COR-L47 (cell line): ENCODE results near the gene ANAPC16.
"Not testable (repeated sequence)": the region's sequence is repeated elsewhere in the genome, so short reads cannot be mapped to it uniquely, and the experiment has no call there.

Experiments used
- DNase-seq: peaks from one replicate; lab custom pipeline; 2025; lab: John Stamatoyannopoulos, UW

The ANAPC16 gene

DNA sequence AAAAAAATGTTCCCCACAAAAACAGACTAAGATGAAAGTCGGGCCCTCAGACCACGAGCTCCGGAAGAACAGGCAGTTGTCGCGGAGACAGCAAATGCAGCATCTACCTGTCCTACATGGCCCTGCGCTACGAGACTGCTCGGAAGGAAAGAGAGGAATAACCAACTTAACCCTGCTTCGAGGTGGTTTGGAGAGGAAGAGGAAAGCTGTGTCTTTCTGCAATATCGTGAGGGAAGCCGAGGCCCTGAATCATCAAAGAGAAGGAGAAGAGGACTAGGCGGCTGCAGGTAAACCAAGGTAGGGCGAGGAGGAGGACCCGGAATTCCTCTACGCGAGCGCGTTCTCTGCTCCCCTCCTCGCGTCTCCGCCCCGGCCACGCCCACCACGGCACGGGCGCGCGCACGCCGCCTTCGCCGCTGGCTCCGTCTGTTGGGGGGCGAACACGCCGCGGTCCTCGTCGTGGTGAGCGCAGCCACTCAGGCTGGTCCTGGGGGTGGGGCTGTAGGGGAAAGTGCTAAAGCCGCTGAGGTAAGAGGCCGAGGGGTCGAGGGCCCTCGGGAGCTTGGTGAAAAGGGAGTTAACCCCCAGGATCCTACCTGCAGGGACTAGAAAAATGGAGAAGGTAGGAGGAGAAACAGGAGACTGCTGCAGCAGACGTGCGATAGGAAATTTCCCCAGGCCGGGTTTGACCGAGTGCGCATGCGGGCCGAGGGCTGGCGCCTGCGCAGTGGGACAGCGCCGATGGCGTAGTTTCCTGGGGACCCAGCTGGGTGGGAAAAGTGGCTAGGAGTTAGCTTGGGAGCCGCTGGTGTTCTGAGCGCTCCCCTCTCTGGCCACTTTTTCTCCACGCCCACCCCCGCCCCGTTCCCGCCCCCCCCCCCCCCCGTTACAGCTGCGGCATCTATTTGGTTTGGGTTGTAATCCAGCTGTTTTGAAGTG lies at the start of gene ANAPC16, which contains the start of gene ASCC1:
Gene ANAPC16 (plus strand): TSS at position 402 of the 939 bp plus-strand sequence. CDS start 7,903 bp downstream, outside the sequence.
Gene ASCC1 (minus strand): TSS at position 666 of the 939 bp plus-strand sequence. CDS start 2,978 bp downstream, outside the sequence.
- peak; percentile 64 for DNase-seq

DNA sequence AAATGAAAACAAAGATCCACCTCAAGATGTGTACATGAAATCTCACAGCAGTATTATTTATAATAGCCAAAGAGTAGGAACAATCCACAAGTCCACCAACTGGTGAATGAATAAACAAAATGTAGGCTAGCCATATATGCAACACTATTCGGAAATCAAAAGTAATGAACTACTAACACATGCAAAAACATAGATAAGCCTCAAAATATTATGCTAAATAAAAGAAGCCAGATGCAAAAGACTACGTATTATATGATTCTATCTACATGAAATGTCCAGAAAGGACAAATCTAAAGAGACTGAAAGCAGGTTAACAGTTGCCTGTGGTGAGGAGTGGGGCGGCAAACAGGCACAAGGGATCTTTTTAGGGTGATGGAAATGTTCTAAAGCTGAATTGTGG lies 48.7 kb upstream of the ANAPC16 start:
- DNase-seq: no peak

DNA sequence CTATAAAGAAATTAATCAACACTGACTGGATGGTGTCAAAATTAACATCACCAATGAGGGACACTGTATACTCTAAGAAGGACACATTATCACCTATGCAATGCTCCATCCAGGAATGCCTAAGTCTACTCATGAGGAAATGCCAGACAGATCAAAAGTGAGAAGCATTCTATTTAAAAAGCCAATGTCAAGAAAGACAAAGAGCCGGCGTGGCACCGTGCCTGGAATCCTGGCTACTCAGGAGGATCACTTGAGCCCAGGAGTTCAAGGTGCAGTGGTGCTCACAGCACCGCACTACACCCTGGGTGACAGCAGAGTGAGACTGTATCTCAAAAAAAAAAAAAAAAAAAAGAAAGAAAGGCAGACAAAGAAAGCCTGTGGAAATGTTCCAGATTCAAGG lies 45.5 kb upstream of the ANAPC16 start:
- no peak for DNase-seq

DNA sequence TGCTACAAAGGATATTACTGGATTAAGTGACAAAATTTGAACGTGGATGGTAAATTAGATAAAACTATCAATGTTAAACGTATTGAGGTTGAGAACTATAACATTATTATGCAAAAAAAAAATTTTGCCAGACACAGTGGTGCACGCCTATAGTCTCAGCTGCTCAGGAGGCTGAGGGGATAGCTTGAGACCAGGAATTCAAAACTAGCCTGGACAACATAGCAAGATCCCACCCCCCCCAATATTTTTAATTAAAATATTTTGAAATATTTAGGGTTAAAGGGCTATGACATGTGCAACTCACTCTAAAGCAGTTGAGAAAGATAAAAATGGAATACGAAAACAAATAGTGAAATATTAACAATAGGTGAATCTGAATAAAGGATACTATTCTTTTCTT lies 45.1 kb upstream of the ANAPC16 start:
- no peak for DNase-seq

DNA sequence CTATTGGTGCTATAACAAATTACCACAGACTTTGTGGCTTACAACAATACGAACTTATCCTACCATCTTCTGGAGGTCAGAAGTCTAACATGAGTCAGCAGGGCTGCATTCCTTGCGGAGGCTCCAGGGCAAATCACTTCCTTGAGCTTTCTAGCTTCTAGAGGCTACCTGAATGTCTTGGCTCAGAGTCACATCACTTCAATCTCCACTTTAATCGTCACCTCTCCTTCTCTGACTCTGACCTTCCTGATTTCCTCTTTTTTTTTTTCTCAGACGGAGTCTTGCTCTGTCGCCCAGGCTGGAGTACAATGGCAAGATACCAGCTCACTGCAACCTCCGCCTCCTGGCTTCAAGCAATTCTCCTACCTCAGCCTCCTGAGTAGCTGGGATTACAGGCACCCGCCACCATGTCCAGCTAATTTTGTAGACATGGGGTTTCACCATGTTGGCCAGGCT lies 44.6 kb upstream of the ANAPC16 start:
- no peak for DNase-seq

DNA sequence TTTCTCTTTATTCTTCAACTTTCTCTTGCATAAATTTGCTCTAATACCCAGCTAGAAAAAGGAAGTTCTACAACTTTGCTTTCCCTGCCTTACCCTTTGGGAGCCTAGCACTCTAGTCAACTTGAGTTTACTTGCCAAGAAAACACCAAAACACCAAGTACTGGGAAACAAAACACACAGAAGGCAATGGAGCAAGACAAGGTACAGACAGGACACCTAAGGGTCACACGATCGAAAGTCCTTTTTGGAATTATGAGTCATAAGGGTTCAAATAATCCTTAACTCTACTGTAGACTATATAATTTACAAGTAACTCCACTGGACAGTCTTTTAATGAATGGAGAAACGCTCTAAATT lies 42.6 kb upstream of the ANAPC16 start:
- no peak for DNase-seq

DNA sequence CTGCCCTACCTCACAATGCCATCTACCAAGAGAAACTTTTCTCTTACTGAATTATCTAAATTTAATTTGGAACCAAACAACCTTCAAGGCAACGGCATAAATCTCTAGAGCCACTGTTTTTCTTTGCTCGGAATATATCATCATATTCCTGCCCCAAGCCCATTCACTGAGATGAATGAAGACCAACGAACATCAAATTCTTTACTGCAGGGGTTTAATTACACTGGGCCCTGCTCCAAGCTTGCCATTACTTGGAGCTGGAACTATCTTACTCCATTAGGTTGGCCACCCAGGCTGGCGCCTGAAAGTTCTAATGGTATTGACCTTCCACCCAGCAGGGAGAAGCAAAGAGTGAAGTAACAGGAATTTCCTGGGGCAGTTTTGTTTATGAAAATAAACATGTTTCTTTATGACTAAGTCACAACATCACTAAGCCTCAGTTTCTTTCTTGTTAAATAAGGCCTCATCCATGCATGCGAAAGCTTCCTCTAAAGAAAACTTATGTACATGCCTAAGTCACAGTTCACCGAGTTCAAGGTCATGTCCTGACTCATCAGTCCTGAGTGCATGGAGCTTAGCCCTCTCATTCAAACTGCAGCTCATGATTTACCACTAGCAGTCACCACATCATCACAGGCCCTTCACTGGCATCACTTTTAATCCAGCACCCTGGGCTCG lies 42.1 kb upstream of the ANAPC16 start:
- DNase-seq: no peak

DNA sequence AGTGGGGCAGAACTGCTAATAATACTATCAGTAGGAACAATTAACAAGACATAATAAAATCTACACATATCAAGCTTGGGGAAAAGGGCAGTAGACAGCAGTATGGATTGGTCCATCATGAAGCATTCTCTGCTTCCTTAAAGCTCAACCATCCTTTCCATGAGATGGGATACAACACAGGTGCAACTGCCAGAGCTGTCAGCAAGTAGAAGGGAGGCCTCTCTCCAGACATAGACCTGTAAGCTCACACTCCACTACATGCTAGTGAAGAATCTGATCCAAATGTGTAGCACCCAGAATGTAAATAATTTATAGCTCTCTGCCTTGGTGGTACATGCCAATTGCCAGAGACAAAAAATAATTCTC lies 41.5 kb upstream of the ANAPC16 start:
- no peak for DNase-seq

DNA sequence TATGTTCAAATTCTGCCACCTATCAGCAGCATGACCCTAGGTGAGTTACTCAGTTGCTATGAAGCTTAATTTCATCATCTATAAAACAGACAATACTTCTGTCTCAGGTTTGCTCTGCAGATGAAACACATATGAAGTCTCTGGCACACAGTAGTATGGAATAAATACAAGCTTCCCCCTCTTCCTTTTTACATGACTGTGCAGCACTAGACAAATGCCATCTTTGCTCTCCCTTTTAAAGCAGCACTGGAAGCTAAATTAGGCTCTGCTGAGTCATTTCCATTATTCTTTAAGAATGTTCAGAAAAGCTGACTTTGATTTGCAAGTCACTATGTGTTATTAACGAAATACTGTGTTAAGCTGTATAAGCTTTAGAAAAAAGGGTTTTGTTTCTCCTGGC lies 40.7 kb upstream of the ANAPC16 start:
- DNase-seq: no peak

DNA sequence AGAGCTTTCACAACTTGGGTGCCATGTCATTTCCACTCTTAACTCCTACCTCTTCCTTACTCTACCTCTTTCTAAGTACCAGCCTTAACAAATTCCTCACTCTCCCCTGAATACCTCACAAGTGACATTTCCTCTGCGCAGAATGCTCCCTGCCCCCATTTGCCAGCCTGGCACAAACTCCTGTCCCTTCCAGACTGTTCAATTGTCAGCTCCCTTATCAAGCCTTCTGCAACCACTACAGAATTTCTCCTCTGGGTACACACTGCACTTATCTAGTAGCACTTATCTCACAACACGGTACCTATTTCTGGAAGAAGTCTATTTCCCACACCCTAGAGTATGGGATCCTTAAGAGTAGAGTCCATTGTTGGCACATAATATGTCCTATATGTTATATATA lies 39.1 kb upstream of the ANAPC16 start:
- no peak for DNase-seq

DNA sequence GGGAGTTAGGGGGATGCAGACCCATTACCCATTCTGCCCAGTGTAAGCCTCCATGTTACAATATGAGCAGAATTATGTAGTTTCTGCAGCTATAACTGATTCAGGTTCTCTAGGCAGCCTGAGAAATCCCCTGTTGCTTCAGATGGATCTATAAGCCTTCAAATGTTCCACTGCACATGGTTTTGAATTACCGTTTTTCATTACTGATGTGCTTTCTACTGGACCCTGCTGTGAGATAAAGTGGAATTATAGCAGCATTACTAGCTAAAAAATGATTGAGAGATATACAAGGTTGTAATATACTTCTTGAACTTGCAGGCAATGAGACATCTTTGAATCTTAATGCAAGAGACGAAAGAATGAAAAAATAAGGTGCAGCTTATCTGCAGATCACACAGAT lies 38.4 kb upstream of the ANAPC16 start:
- no peak for DNase-seq

DNA sequence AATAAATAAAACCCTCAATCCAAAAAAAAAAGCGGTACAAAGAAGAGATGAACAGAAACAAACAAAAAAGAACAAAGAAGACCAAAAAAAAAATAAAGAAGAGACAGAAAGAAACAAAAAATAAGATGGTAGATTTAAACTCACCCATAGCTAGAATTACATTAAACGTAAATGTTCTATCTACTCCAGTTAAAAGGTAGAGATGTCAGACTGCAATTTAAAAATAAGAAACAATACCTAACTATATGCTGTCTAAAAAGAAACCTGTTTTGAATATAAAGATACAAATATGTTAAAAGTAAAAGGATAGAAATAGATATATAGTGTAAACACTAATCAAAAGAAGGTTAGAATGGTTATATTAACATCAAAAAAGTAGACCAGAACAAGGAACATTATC lies 31.7 kb upstream of the ANAPC16 start:
- DNase-seq: no peak

DNA sequence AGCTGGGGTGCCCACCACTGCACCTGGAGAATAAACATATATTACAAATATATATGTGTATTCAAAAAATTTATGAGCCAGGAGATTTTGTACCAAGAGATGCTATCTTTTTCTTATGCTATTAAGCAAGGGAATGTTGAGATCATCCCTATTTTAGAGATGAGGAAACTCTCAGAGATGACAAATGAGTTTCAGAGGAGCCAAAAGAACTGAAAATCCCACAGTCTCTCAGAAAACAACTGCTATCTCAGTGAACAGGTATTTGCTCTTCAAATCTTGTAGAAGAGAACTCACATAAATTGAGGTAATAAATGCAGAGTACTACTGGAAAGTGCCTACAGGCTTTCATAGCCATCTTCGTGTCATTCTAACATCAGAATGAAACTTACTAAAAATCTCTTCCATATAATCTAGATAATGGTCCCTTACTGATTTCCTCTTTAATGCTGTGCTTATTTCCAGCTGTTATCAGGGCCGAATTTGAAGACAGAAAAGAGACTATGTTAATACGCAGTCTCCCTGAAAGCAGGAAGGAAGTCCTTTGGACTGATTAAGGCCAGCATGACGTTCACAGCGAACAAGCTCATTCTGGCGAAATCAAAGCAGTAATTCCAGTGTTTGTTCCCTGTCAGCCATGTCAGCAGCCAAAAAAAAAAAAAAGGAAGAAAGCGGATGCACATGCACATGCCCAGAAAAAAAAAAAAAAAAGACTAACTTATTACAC lies 29.4 kb upstream of the ANAPC16 start:
- no peak for DNase-seq

DNA sequence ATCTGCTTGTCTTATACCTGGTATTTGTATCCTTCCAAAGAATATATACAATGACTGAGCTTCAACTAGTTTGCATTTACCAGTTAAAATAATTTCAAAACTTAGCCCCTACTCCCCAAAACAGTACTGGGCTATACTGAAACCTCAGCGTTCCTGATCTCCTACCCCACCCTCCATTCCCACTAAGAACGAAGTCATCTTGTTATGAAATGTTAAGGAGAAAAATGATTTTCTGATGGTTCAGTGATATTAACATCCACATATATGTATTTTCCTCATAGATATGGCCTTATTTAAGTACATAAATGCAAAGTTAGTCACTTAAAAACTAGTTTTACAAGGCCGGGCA lies 28.9 kb upstream of the ANAPC16 start:
- no peak for DNase-seq

DNA sequence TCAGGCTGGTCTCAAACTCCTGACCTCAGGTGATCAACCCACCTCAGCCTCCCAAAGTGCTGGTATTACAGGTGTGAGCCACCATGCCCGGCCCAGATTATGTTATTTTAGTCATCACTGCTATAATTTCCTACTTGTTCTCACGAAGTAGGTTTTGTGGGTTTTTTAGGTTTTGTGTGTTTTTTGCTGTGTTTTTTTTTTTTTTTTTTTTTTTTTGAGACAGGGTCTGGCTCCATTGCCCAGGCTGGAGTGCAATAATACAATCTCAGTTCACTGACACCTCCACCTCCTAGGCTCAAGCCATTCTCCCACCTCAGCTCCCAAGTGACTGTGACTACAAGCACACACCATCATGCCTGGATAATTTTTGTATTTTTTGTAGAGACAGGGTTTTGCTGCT lies 20.9 kb upstream of the ANAPC16 start:
- DNase-seq: no peak

DNA sequence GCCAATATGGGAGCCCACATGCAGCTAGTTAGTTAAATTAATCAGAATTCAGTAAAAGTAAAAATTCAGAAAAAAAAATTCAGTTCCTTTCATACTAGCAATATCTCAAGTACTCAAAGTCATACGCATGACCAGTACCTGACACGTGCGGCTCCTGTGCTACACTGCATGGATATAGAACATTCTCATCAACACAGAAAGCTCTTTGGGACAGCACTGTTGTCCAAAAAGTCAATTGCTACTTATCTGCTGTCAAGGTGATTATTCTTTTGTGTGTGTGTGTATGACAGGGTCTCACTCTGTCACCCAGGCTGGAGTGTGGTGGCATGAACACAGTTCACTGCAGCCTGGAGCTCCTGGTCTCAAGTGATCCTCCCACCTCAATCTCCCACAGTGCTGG lies 14.9 kb upstream of the ANAPC16 start:
- DNase-seq: no peak

DNA sequence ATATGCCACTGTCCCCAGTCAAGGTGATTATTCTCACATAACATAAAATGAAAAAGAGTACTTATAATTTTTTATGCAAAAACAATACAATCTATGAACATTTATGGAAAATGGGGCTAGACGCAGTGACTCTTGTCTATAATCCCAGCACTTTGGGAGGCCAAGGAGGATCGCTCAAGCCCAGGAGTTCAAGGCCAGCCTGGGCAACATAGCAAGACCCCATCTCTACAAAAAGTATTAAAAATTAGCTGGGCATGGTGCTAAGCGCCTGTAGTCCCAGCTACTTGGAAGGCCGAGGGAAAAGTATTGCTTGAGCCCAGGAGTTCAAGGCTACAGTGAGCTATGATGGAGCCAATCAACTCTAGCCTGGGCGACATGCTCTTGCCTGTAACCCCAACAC lies 14.5 kb upstream of the ANAPC16 start:
- no peak for DNase-seq

DNA sequence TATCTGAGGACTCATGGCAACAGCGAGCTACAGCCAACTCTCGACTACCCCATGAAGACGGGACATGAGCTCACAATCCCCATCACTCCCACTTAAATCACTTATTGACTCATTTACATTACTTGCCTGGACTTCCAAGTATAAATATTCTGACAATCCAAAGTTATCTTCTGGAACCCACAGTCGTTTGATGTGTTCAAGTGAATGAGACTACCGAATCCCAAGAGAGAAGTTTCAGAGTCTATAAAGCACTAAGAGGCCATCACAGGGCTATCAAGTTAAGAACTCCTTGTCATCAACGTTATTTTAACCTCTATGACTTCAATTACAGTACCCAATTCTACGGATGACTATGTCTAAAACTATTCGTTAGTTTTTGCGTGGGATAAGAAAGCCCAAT lies 11.5 kb upstream of the ANAPC16 start:
- no peak for DNase-seq

DNA sequence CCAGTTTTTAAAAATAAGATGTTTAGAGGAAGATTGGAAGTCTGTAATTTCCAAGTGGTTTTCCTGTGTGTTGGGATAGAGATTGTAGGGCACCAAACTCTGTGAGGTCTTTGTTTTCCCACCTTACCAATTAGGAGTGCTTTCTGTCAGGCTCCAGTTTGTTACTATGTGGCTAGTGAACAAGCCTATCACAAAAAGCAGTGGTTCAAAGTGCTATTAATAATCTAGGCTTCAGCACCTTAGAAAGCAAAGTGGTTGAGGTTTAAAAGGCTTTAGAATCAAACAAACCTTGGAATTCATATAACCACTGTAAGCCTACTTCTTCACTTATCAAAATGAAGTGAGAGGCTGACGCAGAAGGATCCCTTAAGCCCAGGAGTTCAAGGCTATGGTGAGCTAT lies 11.1 kb upstream of the ANAPC16 start:
- no peak for DNase-seq

DNA sequence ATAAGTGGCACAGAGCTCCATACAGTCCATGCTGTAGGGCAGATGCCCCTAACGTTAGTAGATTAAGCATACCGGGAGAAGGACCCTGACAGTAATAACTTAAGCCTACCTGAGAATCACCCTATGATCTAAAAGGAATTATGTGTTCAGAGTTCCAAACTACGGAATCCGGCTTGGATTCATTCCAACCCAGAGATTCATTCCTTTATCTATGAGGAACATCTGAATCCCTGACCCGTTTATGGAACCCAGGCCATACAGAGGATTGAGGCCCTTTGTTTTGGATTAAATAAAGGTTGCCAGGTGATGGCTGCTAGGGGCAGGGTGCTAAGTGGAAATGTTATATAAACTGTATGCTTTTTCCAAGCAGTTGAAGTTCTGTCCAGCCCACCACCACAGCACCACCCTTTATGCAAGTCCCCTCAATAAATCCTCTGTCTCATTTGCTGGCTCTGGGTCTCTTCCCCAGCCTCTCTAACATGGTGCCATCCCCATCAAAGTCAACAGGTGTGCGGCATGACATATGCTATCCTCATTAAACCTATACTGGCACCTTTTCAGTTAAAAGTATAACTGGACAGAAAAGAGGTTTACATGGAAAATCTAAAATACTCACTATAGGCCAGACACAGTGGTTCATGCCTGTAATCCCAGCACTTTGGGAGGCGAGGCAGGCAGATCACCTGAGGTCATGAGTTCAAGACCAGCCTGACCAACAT lies 9.1 kb upstream of the ANAPC16 start:
- no peak for DNase-seq

DNA sequence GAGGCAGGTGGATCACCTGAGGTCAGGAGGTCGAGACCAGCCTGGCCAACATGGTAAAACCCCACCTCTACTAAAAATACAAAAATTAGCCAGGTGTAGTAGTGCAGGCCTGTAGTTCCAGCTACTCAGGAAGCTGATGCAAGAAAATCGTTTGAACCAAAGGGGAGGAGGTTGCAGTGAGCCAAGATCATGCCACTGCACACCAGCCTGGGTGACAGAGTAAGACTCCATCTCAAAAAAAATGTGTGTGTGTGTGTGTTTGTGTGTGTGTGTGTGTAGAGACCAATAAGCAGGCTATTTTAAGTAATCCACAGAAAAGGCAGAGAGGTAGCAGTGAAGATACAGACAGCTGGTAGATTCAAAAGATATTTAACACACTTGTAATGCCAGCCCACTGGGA lies 7.3 kb upstream of the ANAPC16 start:
- not testable (repeated sequence) for DNase-seq

DNA sequence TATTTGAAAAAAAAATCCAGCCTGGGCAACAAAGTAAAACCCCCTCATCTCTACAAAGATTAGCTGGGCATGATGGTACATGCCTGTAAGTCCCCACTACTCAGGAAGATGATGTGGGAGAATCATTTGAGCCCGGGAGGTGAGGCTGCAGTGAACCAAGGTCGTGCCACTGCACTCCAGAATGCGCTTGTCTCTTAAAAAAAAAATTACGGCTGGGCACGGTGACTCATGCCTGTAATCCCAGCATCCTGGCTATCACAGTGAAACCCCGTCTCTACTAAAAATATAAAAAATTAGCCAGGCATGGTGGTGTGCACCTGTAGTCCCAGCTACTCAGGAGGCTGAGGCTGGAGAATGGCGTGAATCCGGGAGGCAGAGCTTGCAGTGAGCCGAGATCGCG lies 4.4 kb upstream of the ANAPC16 start:
- not testable (repeated sequence) for DNase-seq
